ENCODE data around the gene PXDN. TPM values are rescaled to one million over a fixed set of nuclear protein-coding genes. Genes with fewer than 3 reads are reported as not detected.

The PXDN gene
- total and polyA plus RNA-seq, 2 donors (not counting 1 experiment from before 2014, with no cell fraction given): 0.21 to 1.4 TPM

GRCh38 chr2:1584051-1584531, 160.2 kb downstream of the PXDN start:
- CTCF ChIA-PET: no interaction called here
- H3K4me1 Mint-ChIP-seq: no peaks in the 10 kb centered on the region
- DNase-seq (no peak), ATAC-seq (ENCODE audit: low read depth) (no peak)
- Histone ChIP-seq H2AFZ (ENCODE audit: insufficient read depth, low read depth, low read length, poor library complexity, severe bottlenecking) (no peak overlapping the region), H3K27ac (ENCODE audit: low read length in 2 of 2) (no peak overlapping the region), H3K4me2 (replicated peaks; ENCODE audit: low read depth, low read length, poor library complexity, severe bottlenecking) (no peak overlapping the region), H3K27me3 (replicated peaks in 1 of 4; ENCODE audit: control extremely low read depth in 1 of 4, control insufficient read depth in 3 of 4, insufficient read depth in 4 of 4, low read length in 3 of 4) (peaks cover 0 to 12% (median 2%) of the 10 kb centered on the region in 4 experiments), H3K36me3 (replicated peaks in 1 of 2; ENCODE audit: control extremely low read depth in 1 of 2, control insufficient read depth in 1 of 2, extremely low read depth in 1 of 2, insufficient read depth in 2 of 2, low read length in 1 of 2) (no peaks in the 10 kb centered on the region), H3K79me2 (ENCODE audit: control insufficient read depth, insufficient read depth, low read length) (no peaks in the 10 kb centered on the region), H4K20me1 (ENCODE audit: control insufficient read depth, insufficient read depth, low read length, poor library complexity, severe bottlenecking) (no peaks in the 10 kb centered on the region), H3K9ac (ENCODE audit: low read length) (no peak overlapping the region), H3K4me1 (ENCODE audit: control insufficient read depth in 2 of 2, insufficient read depth in 2 of 2, low read length in 2 of 2) (no peaks in the 10 kb centered on the region), H3K4me3 (ENCODE audit: control extremely low read depth in 1 of 5, extremely low read depth in 1 of 5, insufficient read depth in 1 of 5, low read depth in 2 of 5, low read length in 4 of 5) (no peak overlapping the region), H3K9me3 (ENCODE audit: control extremely low read depth in 1 of 3, control insufficient read depth in 2 of 3, insufficient read depth in 1 of 3, low read length in 2 of 3) (peaks cover 0 to 6% (median 0%) of the 10 kb centered on the region in 3 donors)
- no peaks in the 10 kb centered on the region for H3K9me3 Mint-ChIP-seq (ENCODE audit: insufficient read depth)
- intact Hi-C loops (cut with micrococcal nuclease): no loop called here
- TF ChIP-seq CTCF (IDR thresholded peaks at IDR 0.05): no peak
- H3K4me3 Mint-ChIP-seq: no peak overlapping the region
- POLR2A ChIA-PET: no interaction called here
- WGBS (ENCODE audit: insufficient coverage): 95% methylated on average over 20 of the region's 21 CpGs
- H3K27ac Mint-ChIP-seq: no peak overlapping the region
- H3K27me3 Mint-ChIP-seq: peaks cover 4% of the 10 kb centered on the region

GRCh38 chr2:1582891-1583341, 161.4 kb downstream of the PXDN start:
- Mint-ChIP-seq H3K27ac (no peak overlapping the region), H3K4me3 (no peak overlapping the region), H3K27me3 (peaks cover 4% of the 10 kb centered on the region), H3K9me3 (ENCODE audit: insufficient read depth) (no peaks in the 10 kb centered on the region), H3K4me1 (no peaks in the 10 kb centered on the region)
- peaks cover 0 to 6% (median 0%) of the 10 kb centered on the region in 3 donors for H3K9me3 ChIP-seq (ENCODE audit: control extremely low read depth in 1 of 3, control insufficient read depth in 2 of 3, insufficient read depth in 1 of 3, low read length in 2 of 3)
- no peaks in the 10 kb centered on the region for H4K20me1 ChIP-seq (ENCODE audit: control insufficient read depth, insufficient read depth, low read length, poor library complexity, severe bottlenecking)
- ChIA-PET POLR2A (no interaction called here), CTCF (no interaction called here)
- H3K9ac ChIP-seq (ENCODE audit: low read length): no peak overlapping the region
- no peak for ATAC-seq (ENCODE audit: low read depth)
- no peak overlapping the region for H2AFZ ChIP-seq (ENCODE audit: insufficient read depth, low read depth, low read length, poor library complexity, severe bottlenecking)
- no peak overlapping the region for H3K4me2 ChIP-seq (replicated peaks; ENCODE audit: low read depth, low read length, poor library complexity, severe bottlenecking)
- H3K27me3 ChIP-seq (replicated peaks in 1 of 4; ENCODE audit: control extremely low read depth in 1 of 4, control insufficient read depth in 3 of 4, insufficient read depth in 4 of 4, low read length in 3 of 4): peaks cover 0 to under 1% (median 0%) of the 10 kb centered on the region in 4 experiments
- intact Hi-C loops (cut with micrococcal nuclease): no loop called here
- H3K4me3 ChIP-seq (ENCODE audit: control extremely low read depth in 1 of 5, extremely low read depth in 1 of 5, insufficient read depth in 1 of 5, low read depth in 2 of 5, low read length in 4 of 5): no peak overlapping the region
- H3K27ac ChIP-seq (ENCODE audit: low read length in 2 of 2): no peak overlapping the region
- H3K79me2 ChIP-seq (ENCODE audit: control insufficient read depth, insufficient read depth, low read length): no peaks in the 10 kb centered on the region
- WGBS (ENCODE audit: insufficient coverage): 92% methylated on average over 21 of the region's 22 CpGs
- H3K4me1 ChIP-seq (ENCODE audit: control insufficient read depth in 2 of 2, insufficient read depth in 2 of 2, low read length in 2 of 2): no peaks in the 10 kb centered on the region
- H3K36me3 ChIP-seq (replicated peaks in 1 of 2; ENCODE audit: control extremely low read depth in 1 of 2, control insufficient read depth in 1 of 2, extremely low read depth in 1 of 2, insufficient read depth in 2 of 2, low read length in 1 of 2): no peaks in the 10 kb centered on the region
- TF ChIP-seq CTCF (IDR thresholded peaks at IDR 0.05) (no peak), EZH2 (IDR thresholded peaks at IDR 0.05; ENCODE audit: borderline replicate concordance, insufficient read depth, low read depth, low read length, poor library complexity, severe bottlenecking) (no peak)
- no peak for DNase-seq
